ENCODE measurements around the gene ARHGEF19. TPM values are rescaled to one million over a fixed set of nuclear protein-coding genes. Genes with fewer than 3 reads are reported as not detected.
A peak's percentile ranks its signal among the peaks of the same experiment; 100 is the strongest.

The ARHGEF19 gene
- total RNA-seq, 4 donors from 2014 or later = 5.7 to 46.8 (median 10.8) TPM

DNA sequence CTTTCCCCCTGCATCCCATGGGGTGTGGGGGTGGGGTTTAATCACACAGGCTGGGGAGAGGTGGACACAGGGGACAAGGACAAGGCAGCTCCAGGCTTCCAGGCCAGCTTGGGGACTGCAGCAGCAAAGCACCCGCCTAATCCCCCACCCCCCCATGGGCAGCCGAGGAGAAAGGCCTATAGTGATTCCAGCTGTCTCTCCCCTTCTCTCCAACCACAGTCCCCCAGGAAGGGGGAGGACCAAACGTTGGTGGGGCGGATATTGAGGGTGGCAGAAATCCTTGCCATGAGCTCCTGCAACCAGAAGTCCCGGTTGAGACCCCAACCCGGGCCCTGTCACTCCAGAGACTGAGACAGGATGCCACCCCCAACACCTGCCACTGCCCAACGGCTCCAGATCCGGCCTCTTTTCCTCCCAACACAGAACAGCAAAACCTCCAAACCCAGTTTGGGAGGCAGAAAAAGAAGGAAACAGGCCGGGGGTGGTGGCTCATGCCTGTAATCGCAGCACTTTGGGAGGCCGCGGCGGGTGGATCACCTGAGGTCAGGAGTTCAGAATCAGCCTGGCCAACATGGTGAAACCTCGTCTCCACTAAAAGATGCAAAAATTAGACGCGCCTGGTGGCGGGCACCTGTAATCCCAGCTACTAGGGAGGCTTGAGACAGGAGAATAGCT, 58.3 kb downstream of the ARHGEF19 start:
- in situ Hi-C loops (cut with MboI; ENCODE audit: low pct_ligation_motif_present in 1 of 4, low pct_unique_long_range_greater_than_20kb in 1 of 4, low sequenced_read_pairs in 3 of 4) = no loop called here
- Histone ChIP-seq H3K27ac (peak overlapping the region; percentile 85 to 95 (median 91)), H3K4me3 (peak overlapping the region in 3 of 4 donors; percentile 65 to 87 (median 80)), H3K27me3 (no peaks in the 10 kb centered on the region), H3K4me1 (peaks cover 21 to 57% (median 32%) of the 10 kb centered on the region in 4 donors), H3K9me3 (no peaks in the 10 kb centered on the region), H3K36me3 (no peaks in the 10 kb centered on the region)
- 30 to 68% methylated on average over 5 to 17 of the region's 17 CpGs for WGBS, 2 donors (ENCODE audit: low coverage in 1 of 2)
- DNase-seq = no peak
- TF ChIP-seq, protein P1, sequence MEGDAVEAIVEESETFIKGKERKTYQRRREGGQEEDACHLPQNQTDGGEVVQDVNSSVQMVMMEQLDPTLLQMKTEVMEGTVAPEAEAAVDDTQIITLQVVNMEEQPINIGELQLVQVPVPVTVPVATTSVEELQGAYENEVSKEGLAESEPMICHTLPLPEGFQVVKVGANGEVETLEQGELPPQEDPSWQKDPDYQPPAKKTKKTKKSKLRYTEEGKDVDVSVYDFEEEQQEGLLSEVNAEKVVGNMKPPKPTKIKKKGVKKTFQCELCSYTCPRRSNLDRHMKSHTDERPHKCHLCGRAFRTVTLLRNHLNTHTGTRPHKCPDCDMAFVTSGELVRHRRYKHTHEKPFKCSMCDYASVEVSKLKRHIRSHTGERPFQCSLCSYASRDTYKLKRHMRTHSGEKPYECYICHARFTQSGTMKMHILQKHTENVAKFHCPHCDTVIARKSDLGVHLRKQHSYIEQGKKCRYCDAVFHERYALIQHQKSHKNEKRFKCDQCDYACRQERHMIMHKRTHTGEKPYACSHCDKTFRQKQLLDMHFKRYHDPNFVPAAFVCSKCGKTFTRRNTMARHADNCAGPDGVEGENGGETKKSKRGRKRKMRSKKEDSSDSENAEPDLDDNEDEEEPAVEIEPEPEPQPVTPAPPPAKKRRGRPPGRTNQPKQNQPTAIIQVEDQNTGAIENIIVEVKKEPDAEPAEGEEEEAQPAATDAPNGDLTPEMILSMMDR (IDR thresholded peaks at IDR 0.05) = no peak
- TF ChIP-seq EP300 (IDR thresholded peaks at IDR 0.05; ENCODE audit: low read depth) (no peak), POLR2AphosphoS5 (IDR thresholded peaks at IDR 0.05) (no peak), POLR2A (IDR thresholded peaks at IDR 0.05) (no peak)
- intact Hi-C loops (cut with DNase I; ENCODE audit: low total_unique reads) = loop anchor here (2.0 kb wide), 1 partner anchor 55 kb away; no protein-coding TSS in a partner anchor

GRCh38 chr1:16153096-16153998, 59.1 kb downstream of the ARHGEF19 start:
- 59% methylated on average over 13 of the region's 13 CpGs; no CpG with 5 or more reads in 1 of the 2 donors for WGBS, 2 donors (ENCODE audit: low coverage in 1 of 2)
- Histone ChIP-seq H3K27ac (peak overlapping the region; percentile 85 to 95 (median 91)), H3K4me3 (peak overlapping the region in 1 of 4 donors; percentile 80), H3K36me3 (peaks cover 0 to 3% (median 0%) of the 10 kb centered on the region in 4 donors), H3K9me3 (no peaks in the 10 kb centered on the region), H3K4me1 (peaks cover 21 to 51% (median 31%) of the 10 kb centered on the region in 4 donors), H3K27me3 (no peaks in the 10 kb centered on the region)
- TF ChIP-seq POLR2A (IDR thresholded peaks at IDR 0.05) (no peak), POLR2AphosphoS5 (IDR thresholded peaks at IDR 0.05) (no peak), EP300 (IDR thresholded peaks at IDR 0.05; ENCODE audit: low read depth) (no peak)
- TF ChIP-seq, protein P1 (IDR thresholded peaks at IDR 0.05) = no peak
- in situ Hi-C loops (cut with MboI; ENCODE audit: low pct_ligation_motif_present in 1 of 4, low pct_unique_long_range_greater_than_20kb in 1 of 4, low sequenced_read_pairs in 3 of 4) = no loop called here
- no peak for DNase-seq
- intact Hi-C loops (cut with DNase I; ENCODE audit: low total_unique reads) = loop anchor here (2.0 kb wide), 1 partner anchor 55 kb away; no protein-coding TSS in a partner anchor

DNA sequence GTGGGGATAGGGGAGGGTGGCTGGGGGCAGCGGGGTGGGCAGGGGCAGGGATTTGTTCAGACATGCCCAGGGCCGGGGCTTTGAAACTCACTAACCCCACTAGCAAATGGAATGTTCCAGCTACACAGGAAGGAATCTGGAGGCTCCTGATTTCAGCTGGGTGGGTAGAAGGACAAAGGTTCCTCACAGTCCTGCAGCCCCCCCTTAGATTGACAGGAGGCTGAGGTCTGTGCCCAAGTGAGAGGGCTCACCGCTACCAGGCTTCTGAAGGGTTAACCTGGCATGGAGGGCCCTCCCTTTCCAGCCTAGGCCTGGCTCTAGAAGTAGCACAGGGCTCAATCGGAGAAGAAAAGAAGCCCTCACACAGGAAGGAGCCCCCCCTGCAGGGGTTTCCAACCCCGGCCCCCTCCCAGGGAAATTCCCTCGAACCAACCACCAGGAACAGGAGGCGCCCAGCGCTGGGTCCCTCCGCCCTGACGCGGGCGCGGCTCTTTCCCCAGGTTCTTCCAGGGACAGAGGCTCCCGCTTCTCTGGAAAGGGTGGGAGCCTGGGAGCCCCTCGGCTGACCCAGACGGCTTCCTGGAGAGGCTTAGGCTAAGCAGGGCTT, 59.9 kb downstream of the ARHGEF19 start:
- peaks cover 21 to 51% (median 31%) of the 10 kb centered on the region in 4 donors for H3K4me1 ChIP-seq
- DNase-seq = peak; percentile 63
- TF ChIP-seq EP300 (IDR thresholded peaks at IDR 0.05; ENCODE audit: low read depth) (no peak), POLR2AphosphoS5 (IDR thresholded peaks at IDR 0.05) (peak in 1 of 3 donors; percentile 8)
- no peaks in the 10 kb centered on the region for H3K27me3 ChIP-seq
- peak overlapping the region in 1 of 4 donors; percentile 80 for H3K4me3 ChIP-seq
- intact Hi-C loops (cut with DNase I; ENCODE audit: low total_unique reads) = loop anchor here (2.0 kb wide), 1 partner anchor 54 kb away; no protein-coding TSS in a partner anchor
- in situ Hi-C loops (cut with MboI; ENCODE audit: low pct_ligation_motif_present in 1 of 4, low pct_unique_long_range_greater_than_20kb in 1 of 4, low sequenced_read_pairs in 3 of 4) = no loop called here
- whole genome bisulfite sequencing, 2 donors (ENCODE audit: low coverage in 1 of 2) = 42% methylated on average over 10 of the region's 16 CpGs; no CpG with 5 or more reads in 1 of the 2 donors
- peak overlapping the region; percentile 85 to 95 (median 91) for H3K27ac ChIP-seq
- peaks cover 0 to 6% (median 0%) of the 10 kb centered on the region in 4 donors for H3K36me3 ChIP-seq
- no peaks in the 10 kb centered on the region for H3K9me3 ChIP-seq

- intact Hi-C loops (cut with DNase I; ENCODE audit: low total_unique reads) (loop anchor here (2.0 kb wide), 1 partner anchor 53 kb away; no protein-coding TSS in a partner anchor), in situ Hi-C loops (cut with MboI; ENCODE audit: low pct_ligation_motif_present in 1 of 4, low pct_unique_long_range_greater_than_20kb in 1 of 4, low sequenced_read_pairs in 3 of 4) (no loop called here)
- peak overlapping the region; percentile 1 to 90 (median 49) for H3K27ac ChIP-seq
- DNase-seq = no peak
- H3K9me3 ChIP-seq = no peaks in the 10 kb centered on the region
- peaks cover 21 to 56% (median 33%) of the 10 kb centered on the region in 4 donors for H3K4me1 ChIP-seq
- 79% methylated on average over 4 of the region's 4 CpGs; no CpG with 5 or more reads in 1 of the 2 donors for WGBS, 2 donors (ENCODE audit: low coverage in 1 of 2)
- no peaks in the 10 kb centered on the region for H3K27me3 ChIP-seq
- H3K4me3 ChIP-seq = no peak overlapping the region
- H3K36me3 ChIP-seq = peaks cover 0 to 6% (median 0%) of the 10 kb centered on the region in 4 donors
- TF ChIP-seq, protein P1 (IDR thresholded peaks at IDR 0.05) = no peak
- no peak for TF ChIP-seq EP300 (IDR thresholded peaks at IDR 0.05; ENCODE audit: low read depth)
- no peak for TF ChIP-seq POLR2A (IDR thresholded peaks at IDR 0.05)
- TF ChIP-seq POLR2AphosphoS5 (IDR thresholded peaks at IDR 0.05) = no peak
Measured at GRCh38 chr1:16151995-16152384, 60.5 kb downstream of the ARHGEF19 start.

Measured in transverse colon (tissue), 4 donors.